Cardiac muscle cell (in vitro differentiated cells and primary cell): ENCODE results near the gene BCL11A. TPM values are rescaled to one million over a fixed set of nuclear protein-coding genes. Genes with fewer than 3 reads are reported as not detected.

ENCODE experiments used
- DNase-seq, 2 donors: peaks; one replicate each; pipeline versions ENCODE4 v3.0.0 to v3.0.0-alpha.2; 2010 to 2017; ENCODE audit warnings: low read depth in 1 of 2, low spot score in 1 of 2
- H3K27ac ChIP-seq: fragments of 200-600 bp; sonication (generic); 2 replicates; pipeline ENCODE4 v1.5.1; 2016
- H3K27me3 ChIP-seq: fragments of 200-600 bp; sonication (generic); 2 replicates; pipeline ENCODE4 v1.6.0; 2016; ENCODE audit warnings: control low read depth
- H3K36me3 ChIP-seq: fragments of 200-600 bp; sonication (generic); 2 replicates; pipeline ENCODE4 v1.5.1; 2016; ENCODE audit warnings: control low read depth
- H3K4me1 ChIP-seq: fragments of 200-600 bp; sonication (generic); 2 replicates; pipeline ENCODE4 v1.8.1; 2017; ENCODE audit warnings: low read depth, mild to moderate bottlenecking, mixed run types
- H3K4me3 ChIP-seq: fragments of 200-600 bp; sonication (generic); 2 replicates; pipeline ENCODE4 v1.5.1; 2016; ENCODE audit warnings: mild to moderate bottlenecking
- H3K9me3 ChIP-seq: fragments of 200-600 bp; sonication (generic); 2 replicates; pipeline ENCODE4 v1.5.1; 2017; ENCODE audit warnings: low read depth, mild to moderate bottlenecking, control low read depth
- CTCF ChIP-seq: IDR thresholded peaks from 2 replicates; pipeline ENCODE4 v1.5.1; 2012; ENCODE audit warnings: low read depth, mild to moderate bottlenecking, low read length
- polyA plus RNA-seq: library from polyadenylated mRNA; unstranded; fragments of >200 nt; fragmentation: Nextera tagmentation; extraction: Ambion mirVana; gene quantifications from 2 replicates; pipeline ENCODE4 v1.2.1, GENCODE V29; 2016
- total RNA-seq: library from RNA; depleted of rRNA; stranded (reverse); fragments of >200 nt; gene quantifications from 2 replicates; pipeline ENCODE4 v1.2.3, GENCODE V29; 2016

Gene BCL11A
- total and polyA plus RNA-seq, 2 experiments from 2014 or later, result 15.7 to 19.8 TPM

- Histone ChIP-seq H3K4me1 (peaks cover 73% of the 10 kb centered on the region), H3K4me3 (no peak overlapping the region), H3K36me3 (no peaks in the 10 kb centered on the region), H3K27ac (peak overlapping the region; percentile 77), H3K27me3 (no peaks in the 10 kb centered on the region), H3K9me3 (no peaks in the 10 kb centered on the region)
- no peak for DNase-seq
- TF ChIP-seq CTCF, result no peak
Measured at GRCh38 chr2:60531701-60532133, 21.7 kb downstream of the BCL11A start.

GRCh38 chr2:60530660-60531281 lies 22.7 kb downstream of the BCL11A start:
- Histone ChIP-seq H3K27ac (peak overlapping the region; percentile 77), H3K36me3 (no peaks in the 10 kb centered on the region), H3K4me1 (peaks cover 64% of the 10 kb centered on the region), H3K9me3 (no peaks in the 10 kb centered on the region), H3K4me3 (peak overlapping the region; percentile 0), H3K27me3 (no peaks in the 10 kb centered on the region)
- no peak for TF ChIP-seq CTCF
- peak; percentile 62 to 91 for DNase-seq

GRCh38 chr2:60529785-60530627 lies 23.4 kb downstream of the BCL11A start:
- peak overlapping the region; percentile 77 for H3K27ac ChIP-seq
- H3K36me3 ChIP-seq, result no peaks in the 10 kb centered on the region
- peaks cover 56% of the 10 kb centered on the region for H3K4me1 ChIP-seq
- H3K27me3 ChIP-seq, result no peaks in the 10 kb centered on the region
- no peaks in the 10 kb centered on the region for H3K9me3 ChIP-seq
- H3K4me3 ChIP-seq, result no peak overlapping the region
- TF ChIP-seq CTCF, result no peak
- DNase-seq, result peak in 1 of 2 donors; percentile 19

- no peak for DNase-seq
- Histone ChIP-seq H3K36me3 (no peaks in the 10 kb centered on the region), H3K27me3 (no peaks in the 10 kb centered on the region), H3K4me3 (no peak overlapping the region), H3K27ac (no peak overlapping the region), H3K4me1 (peaks cover 53% of the 10 kb centered on the region), H3K9me3 (no peaks in the 10 kb centered on the region)
- no peak for TF ChIP-seq CTCF
Measured at GRCh38 chr2:60529136-60529784, 24.2 kb downstream of the BCL11A start.

GRCh38 chr2:60528281-60529020 lies 25.0 kb downstream of the BCL11A start:
- Histone ChIP-seq H3K36me3 (no peaks in the 10 kb centered on the region), H3K9me3 (no peaks in the 10 kb centered on the region), H3K27ac (no peak overlapping the region), H3K27me3 (no peaks in the 10 kb centered on the region), H3K4me1 (peaks cover 48% of the 10 kb centered on the region), H3K4me3 (no peak overlapping the region)
- no peak for TF ChIP-seq CTCF
- DNase-seq, result no peak
